Measurements from ENCODE around the gene SIN3A. TPM values are rescaled to one million over a fixed set of nuclear protein-coding genes. Genes with fewer than 3 reads are reported as not detected.
A peak's percentile ranks its signal among the peaks of the same experiment; 100 is the strongest.

Gene SIN3A
- total and polyA plus RNA-seq, 4 donors, result 7.6 to 67.9 (median 40.6) TPM

DNA sequence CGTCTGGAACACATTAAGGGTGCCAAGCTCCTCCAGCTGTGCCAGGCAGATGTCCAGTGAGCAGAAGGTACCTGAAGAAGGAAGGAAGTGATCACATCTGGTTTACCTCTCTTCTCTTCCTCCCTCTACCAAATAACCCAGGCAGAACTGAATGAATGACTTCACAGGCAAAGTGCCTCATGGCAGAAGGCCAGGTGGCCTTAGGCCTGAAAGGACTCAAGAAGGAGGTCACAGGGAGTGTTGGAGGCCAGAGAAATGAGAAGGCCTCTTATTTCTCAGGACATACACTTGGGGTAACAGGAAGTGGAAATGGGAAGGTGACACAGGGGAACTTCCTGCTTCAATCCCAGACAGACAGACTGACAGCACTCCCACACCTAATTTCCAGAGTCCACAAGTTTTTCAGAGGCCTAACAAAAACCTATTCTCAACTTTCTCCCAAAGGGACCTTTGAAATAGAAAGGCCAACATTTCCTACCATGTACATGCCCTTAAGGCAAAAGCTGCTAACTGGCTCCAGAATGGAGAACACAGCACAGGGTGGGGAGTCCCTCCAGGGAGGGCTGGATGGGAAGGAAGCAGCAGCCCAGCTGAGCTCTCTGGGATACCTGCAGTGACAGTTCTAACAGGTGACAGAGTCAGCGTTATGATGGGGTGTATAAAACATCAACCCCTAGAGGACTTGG is 17.6 kb upstream of the SIN3A start:
- H3K9me3 ChIP-seq (ENCODE audit: control insufficient read depth, low read length), result no peaks in the 10 kb centered on the region
- H3K27ac ChIP-seq (ENCODE audit: low read depth in 1 of 2, low read length in 2 of 2), result no peak overlapping the region
- H3K4me1 ChIP-seq (ENCODE audit: control insufficient read depth in 1 of 2, insufficient read depth in 2 of 2, low read length in 2 of 2), result no peaks in the 10 kb centered on the region
- H3K36me3 ChIP-seq (ENCODE audit: control insufficient read depth in 1 of 2, insufficient read depth in 2 of 2, low read length in 1 of 2), result peaks cover 10 to 14% of the 10 kb centered on the region in 2 donors
- WGBS, 2 donors, result 75 to 80% methylated on average over 2 of the region's 2 CpGs
- no peak overlapping the region for H3K4me3 ChIP-seq (ENCODE audit: low read length in 2 of 2)
- DNase-seq (no peak), ATAC-seq (ENCODE audit: low FRiP score) (no peak)
- no peaks in the 10 kb centered on the region for H3K27me3 ChIP-seq (ENCODE audit: control insufficient read depth in 1 of 2, insufficient read depth in 2 of 2, low read length in 1 of 2)
- intact Hi-C loops (cut with DNase I), result no loop called here

DNA sequence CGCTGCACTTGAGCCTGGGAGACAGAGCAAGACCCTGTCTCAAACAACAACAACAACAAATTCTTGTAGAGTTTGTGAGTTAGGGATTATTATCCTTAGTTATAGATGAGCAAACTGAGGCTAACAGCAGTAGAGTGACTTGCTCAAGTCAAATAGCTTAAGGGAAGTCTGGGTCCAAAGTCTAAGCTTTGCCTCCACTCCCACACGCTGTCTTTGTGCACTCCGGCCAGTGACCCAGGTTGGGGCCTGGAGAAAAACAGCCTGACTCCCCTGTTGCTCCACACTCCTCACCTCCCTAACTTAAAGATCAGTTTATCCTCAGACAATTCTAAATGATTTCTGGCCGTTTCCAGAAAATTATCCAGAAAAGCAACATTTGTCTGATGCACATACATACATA is 9.2 kb upstream of the SIN3A start:
- 85 to 96% methylated on average over 4 of the region's 4 CpGs for WGBS, 2 donors
- intact Hi-C loops (cut with DNase I), result no loop called here
- Histone ChIP-seq H3K36me3 (ENCODE audit: control insufficient read depth in 1 of 2, insufficient read depth in 2 of 2, low read length in 1 of 2) (no peaks in the 10 kb centered on the region), H3K4me1 (ENCODE audit: control insufficient read depth in 1 of 2, insufficient read depth in 2 of 2, low read length in 2 of 2) (peaks cover 0 to 4% of the 10 kb centered on the region in 2 donors), H3K9me3 (ENCODE audit: control insufficient read depth, low read length) (no peaks in the 10 kb centered on the region), H3K27ac (ENCODE audit: low read depth in 1 of 2, low read length in 2 of 2) (no peak overlapping the region), H3K4me3 (ENCODE audit: low read length in 2 of 2) (no peak overlapping the region), H3K27me3 (ENCODE audit: control insufficient read depth in 1 of 2, insufficient read depth in 2 of 2, low read length in 1 of 2) (no peaks in the 10 kb centered on the region)
- no peak for DNase-seq
- no peak for ATAC-seq (ENCODE audit: low FRiP score)

DNA sequence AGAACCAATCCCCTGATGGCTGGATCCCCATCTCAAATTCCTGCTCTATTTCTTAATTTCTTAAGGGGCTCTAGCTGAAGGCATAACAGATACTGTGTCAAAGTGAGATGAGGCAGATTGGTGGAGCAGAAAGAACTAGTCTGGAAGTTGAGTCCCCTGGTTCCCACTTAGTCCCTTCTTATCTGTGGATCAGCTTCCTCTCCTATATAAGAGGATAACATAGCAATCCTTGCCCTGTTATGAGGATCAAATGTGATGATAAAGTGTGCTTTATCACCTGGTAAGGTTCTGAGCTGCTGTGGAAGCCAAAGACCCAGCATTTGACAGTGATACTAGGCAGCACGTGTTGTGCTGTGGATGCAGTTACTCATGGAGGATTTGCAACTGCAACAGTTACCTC is 8.1 kb upstream of the SIN3A start:
- intact Hi-C loops (cut with DNase I), result no loop called here
- H3K4me3 ChIP-seq (ENCODE audit: low read length in 2 of 2), result no peak overlapping the region

DNA sequence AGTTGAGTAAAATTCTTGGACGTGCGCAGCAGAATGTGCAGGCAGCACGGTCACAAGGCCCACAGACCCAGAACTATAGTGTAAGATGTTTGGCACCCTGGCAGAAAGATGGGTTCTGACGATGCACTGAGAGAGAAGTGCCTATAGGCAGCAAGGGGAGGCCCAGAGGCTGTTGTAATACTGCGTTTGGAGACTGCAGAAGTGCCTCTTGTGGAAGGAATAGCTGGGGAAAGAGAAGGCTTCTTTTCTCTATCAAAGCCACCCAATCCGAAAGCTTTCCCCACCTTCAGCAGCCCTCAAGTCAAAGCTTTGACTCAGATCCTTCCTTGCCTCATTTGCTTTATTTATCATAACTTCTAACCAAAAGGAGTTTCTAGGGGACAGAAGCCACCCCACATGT is 5.2 kb upstream of the SIN3A start:
- no peak overlapping the region for H3K4me3 ChIP-seq (ENCODE audit: low read length in 2 of 2)
- peaks cover 0 to 4% of the 10 kb centered on the region in 2 donors for H3K4me1 ChIP-seq (ENCODE audit: control insufficient read depth in 1 of 2, insufficient read depth in 2 of 2, low read length in 2 of 2)
- H3K27me3 ChIP-seq (ENCODE audit: control insufficient read depth in 1 of 2, insufficient read depth in 2 of 2, low read length in 1 of 2), result no peaks in the 10 kb centered on the region
- H3K27ac ChIP-seq (ENCODE audit: low read depth in 1 of 2, low read length in 2 of 2), result peak overlapping the region in 1 of 2 donors; percentile 74
- WGBS, 2 donors, result 29 to 33% methylated on average over 6 of the region's 6 CpGs
- DNase-seq (no peak), ATAC-seq (ENCODE audit: low FRiP score) (no peak)
- no peaks in the 10 kb centered on the region for H3K36me3 ChIP-seq (ENCODE audit: control insufficient read depth in 1 of 2, insufficient read depth in 2 of 2, low read length in 1 of 2)
- intact Hi-C loops (cut with DNase I), result no loop called here
- no peaks in the 10 kb centered on the region for H3K9me3 ChIP-seq (ENCODE audit: control insufficient read depth, low read length)

More for the DNA sequence above, 8.1 kb upstream of the SIN3A start:
- no peaks in the 10 kb centered on the region for H3K9me3 ChIP-seq (ENCODE audit: control insufficient read depth, low read length)
- no peak overlapping the region for H3K27ac ChIP-seq (ENCODE audit: low read depth in 1 of 2, low read length in 2 of 2)
- H3K27me3 ChIP-seq (ENCODE audit: control insufficient read depth in 1 of 2, insufficient read depth in 2 of 2, low read length in 1 of 2), result no peaks in the 10 kb centered on the region
- peaks cover 0 to 4% of the 10 kb centered on the region in 2 donors for H3K4me1 ChIP-seq (ENCODE audit: control insufficient read depth in 1 of 2, insufficient read depth in 2 of 2, low read length in 2 of 2)
- ATAC-seq (ENCODE audit: low FRiP score) (no peak), DNase-seq (no peak)
- WGBS, 2 donors, result 74 to 85% methylated on average over 1 of the region's 1 CpG
- no peaks in the 10 kb centered on the region for H3K36me3 ChIP-seq (ENCODE audit: control insufficient read depth in 1 of 2, insufficient read depth in 2 of 2, low read length in 1 of 2)

DNA sequence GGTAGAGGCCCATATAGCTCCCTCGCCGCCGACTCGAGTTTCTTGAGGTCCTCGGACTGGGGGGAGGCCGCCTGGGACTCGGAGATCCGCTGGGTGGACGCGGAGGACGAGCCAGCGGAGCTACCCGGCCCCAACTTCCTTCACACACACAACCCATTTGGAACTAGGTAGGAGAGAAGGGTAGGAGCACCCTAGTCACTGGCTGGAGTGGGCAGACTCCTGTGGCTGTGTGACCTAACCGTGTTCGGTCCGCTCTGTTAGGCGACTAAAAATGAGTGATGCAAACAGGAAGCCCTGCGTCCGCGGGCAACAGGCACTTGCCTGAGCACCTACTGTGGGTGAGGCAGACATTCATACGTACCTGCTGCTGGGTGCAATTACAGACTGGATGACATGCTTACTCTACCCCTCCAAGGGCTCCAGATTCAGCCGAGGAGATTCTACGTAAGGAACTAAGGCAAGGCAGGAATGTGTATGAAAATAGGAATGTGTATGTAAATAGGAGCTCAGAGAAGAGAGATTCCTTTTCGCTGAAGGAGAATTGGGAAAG is 4.6 kb upstream of the SIN3A start:
- ATAC-seq (ENCODE audit: low FRiP score) (no peak), DNase-seq (peak in 1 of 2 donors; percentile 69)
- Histone ChIP-seq H3K4me3 (ENCODE audit: low read length in 2 of 2) (peak overlapping the region; percentile 27 to 45), H3K9me3 (ENCODE audit: control insufficient read depth, low read length) (no peaks in the 10 kb centered on the region), H3K36me3 (ENCODE audit: control insufficient read depth in 1 of 2, insufficient read depth in 2 of 2, low read length in 1 of 2) (no peaks in the 10 kb centered on the region), H3K27ac (ENCODE audit: low read depth in 1 of 2, low read length in 2 of 2) (peak overlapping the region; percentile 64 to 74), H3K4me1 (ENCODE audit: control insufficient read depth in 1 of 2, insufficient read depth in 2 of 2, low read length in 2 of 2) (peaks cover 0 to under 1% of the 10 kb centered on the region in 2 donors), H3K27me3 (ENCODE audit: control insufficient read depth in 1 of 2, insufficient read depth in 2 of 2, low read length in 1 of 2) (no peaks in the 10 kb centered on the region)
- intact Hi-C loops (cut with DNase I), result no loop called here
- WGBS, 2 donors, result 0% methylated on average over 24 of the region's 24 CpGs

DNA sequence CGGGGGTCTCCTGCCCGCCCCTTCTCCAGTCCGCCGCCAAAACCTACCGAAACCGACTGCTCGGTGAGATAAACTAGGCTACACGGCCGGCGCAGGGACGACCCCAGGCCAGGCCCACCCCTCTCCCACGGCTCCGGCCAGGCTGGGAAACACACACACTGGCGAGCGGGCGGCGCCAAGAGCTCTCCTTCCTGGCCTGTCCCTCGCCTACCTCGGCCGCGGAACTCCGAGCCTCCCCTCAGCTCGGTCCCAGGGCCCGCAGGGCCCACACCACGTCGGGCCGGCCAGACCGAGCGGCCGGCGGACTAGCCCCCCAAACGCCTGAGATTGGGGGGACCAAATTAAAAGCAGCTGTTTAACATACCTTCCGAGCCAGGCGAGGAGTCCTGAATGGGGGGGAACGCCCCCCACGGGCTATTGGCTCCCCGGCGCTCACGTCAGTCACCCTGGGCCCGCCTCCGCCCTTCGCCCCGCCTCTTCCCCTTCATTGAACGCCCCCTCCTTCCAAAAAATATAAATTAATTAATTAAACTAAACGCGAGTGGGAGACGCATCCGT is 4.0 kb upstream of the SIN3A start:
- Histone ChIP-seq H3K27me3 (ENCODE audit: control insufficient read depth in 1 of 2, insufficient read depth in 2 of 2, low read length in 1 of 2) (no peaks in the 10 kb centered on the region), H3K27ac (ENCODE audit: low read depth in 1 of 2, low read length in 2 of 2) (peak overlapping the region; percentile 64 to 98), H3K4me1 (ENCODE audit: control insufficient read depth in 1 of 2, insufficient read depth in 2 of 2, low read length in 2 of 2) (no peaks in the 10 kb centered on the region), H3K4me3 (ENCODE audit: low read length in 2 of 2) (peak overlapping the region; percentile 93 to 95), H3K36me3 (ENCODE audit: control insufficient read depth in 1 of 2, insufficient read depth in 2 of 2, low read length in 1 of 2) (no peaks in the 10 kb centered on the region), H3K9me3 (ENCODE audit: control insufficient read depth, low read length) (no peaks in the 10 kb centered on the region)
- intact Hi-C loops (cut with DNase I), result no loop called here
- ATAC-seq (ENCODE audit: low FRiP score) (peak; percentile 37), DNase-seq (peak; percentile 94 to 97)
- 0% methylated on average over 48 of the region's 48 CpGs for WGBS, 2 donors

DNA sequence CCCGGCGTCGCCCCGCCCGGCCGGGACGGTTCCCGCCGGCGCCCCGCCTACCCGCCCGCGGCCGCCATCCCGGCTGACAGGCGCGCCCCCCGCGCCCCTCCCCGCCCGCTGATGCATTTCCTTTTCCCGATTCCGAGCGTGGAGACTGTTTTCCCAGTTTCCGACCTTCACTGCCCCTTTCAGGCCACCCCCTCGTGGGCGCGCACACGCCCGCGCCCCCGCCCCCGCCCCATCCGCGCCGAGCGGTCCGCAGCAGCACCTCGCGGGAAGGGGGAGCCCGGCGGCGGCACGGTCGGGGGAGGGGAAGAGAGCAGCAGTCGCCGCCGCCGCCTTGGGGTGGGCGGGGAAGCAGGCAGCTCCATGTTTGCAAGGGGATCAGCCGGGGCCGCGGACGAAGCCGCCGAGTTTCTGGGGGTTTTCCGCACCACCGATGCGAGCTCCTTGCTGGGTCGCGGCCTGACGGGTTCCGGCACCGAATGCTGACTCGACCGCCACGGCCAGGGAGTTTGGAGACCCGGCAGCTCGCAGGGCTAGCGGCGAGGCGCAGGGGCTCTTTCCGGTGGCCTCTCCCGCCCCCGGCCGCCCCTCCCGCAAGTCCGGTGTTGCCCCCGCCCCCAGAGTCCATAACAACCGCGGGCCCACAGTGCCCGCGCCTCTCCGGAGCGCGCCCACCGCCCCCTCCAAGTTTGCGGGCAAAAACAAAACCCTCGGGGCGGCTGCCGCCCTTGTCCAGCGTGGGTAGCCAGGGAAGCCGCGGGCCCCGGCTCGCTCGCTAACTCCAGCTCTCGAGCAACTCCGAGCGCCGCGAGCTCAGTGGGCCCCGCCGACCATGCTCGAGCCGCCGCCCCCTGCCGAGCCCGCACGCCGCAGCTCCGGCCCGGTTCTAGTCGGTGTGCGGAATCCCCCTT is 3.2 kb upstream of the SIN3A start:
- Histone ChIP-seq H3K27me3 (ENCODE audit: control insufficient read depth in 1 of 2, insufficient read depth in 2 of 2, low read length in 1 of 2) (no peaks in the 10 kb centered on the region), H3K36me3 (ENCODE audit: control insufficient read depth in 1 of 2, insufficient read depth in 2 of 2, low read length in 1 of 2) (no peaks in the 10 kb centered on the region), H3K27ac (ENCODE audit: low read depth in 1 of 2, low read length in 2 of 2) (peak overlapping the region; percentile 16 to 98), H3K4me3 (ENCODE audit: low read length in 2 of 2) (peak overlapping the region; percentile 93 to 95), H3K9me3 (ENCODE audit: control insufficient read depth, low read length) (no peaks in the 10 kb centered on the region), H3K4me1 (ENCODE audit: control insufficient read depth in 1 of 2, insufficient read depth in 2 of 2, low read length in 2 of 2) (no peaks in the 10 kb centered on the region)
- WGBS, 2 donors, result 0 to 1% methylated on average over 46 to 116 of the region's 116 CpGs
- intact Hi-C loops (cut with DNase I), result loop anchor here in 1 of 2 donors (5.0 kb wide), 3 partner anchors 87 to 173 kb away; partner anchors contain the start of genes MAN2C1, PTPN9 and SNUPN
- peak; percentile 87 to 91 for DNase-seq
- no peak for ATAC-seq (ENCODE audit: low FRiP score)

DNA sequence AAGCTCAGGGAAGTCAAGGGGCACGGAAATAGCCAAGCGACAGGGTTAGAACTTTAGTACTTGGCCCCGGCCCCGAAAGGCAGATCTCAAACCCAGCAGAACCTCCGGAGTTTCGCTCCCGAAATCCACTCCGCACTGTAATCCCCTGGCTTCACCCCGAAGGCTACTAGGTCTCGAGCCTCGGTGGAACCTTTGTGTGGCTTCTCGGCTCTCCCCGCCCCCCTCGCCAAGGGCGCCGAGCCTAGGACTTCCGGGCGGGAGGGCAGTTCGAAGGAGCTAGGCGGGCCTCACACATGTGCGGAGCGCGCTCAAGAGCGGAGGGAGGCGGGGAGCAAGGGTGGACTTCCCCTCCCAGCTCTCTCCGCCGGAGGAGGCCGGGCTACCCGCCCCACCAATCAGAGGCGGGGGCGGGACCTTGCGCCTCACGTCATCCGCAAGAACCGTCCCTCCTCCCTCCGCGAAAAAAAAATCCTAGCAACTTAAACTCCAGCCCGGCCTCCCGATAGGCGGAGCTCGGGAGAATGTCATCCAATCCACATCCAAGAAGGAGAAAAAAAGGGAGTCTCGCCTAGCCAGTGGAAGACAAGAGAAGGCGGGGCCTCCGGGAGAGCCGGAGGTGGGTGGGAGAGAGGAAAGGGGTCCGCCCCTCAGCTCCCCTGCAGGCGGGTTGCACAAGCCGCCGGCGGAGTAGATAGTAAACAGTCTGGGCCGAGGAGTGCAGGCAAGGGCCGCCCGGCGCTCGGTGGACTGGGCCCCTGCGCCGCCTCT is 2.4 kb upstream of the SIN3A start:
- DNase-seq (peak; percentile 98 to 99), ATAC-seq (ENCODE audit: low FRiP score) (peak; percentile 84)
- intact Hi-C loops (cut with DNase I), result loop anchor here in 1 of 2 donors (5.0 kb wide), 3 partner anchors 87 to 173 kb away; partner anchors contain the start of genes MAN2C1, PTPN9 and SNUPN
- Histone ChIP-seq H3K9me3 (ENCODE audit: control insufficient read depth, low read length) (no peaks in the 10 kb centered on the region), H3K27me3 (ENCODE audit: control insufficient read depth in 1 of 2, insufficient read depth in 2 of 2, low read length in 1 of 2) (no peaks in the 10 kb centered on the region), H3K4me3 (ENCODE audit: low read length in 2 of 2) (peak overlapping the region; percentile 93 to 95), H3K36me3 (ENCODE audit: control insufficient read depth in 1 of 2, insufficient read depth in 2 of 2, low read length in 1 of 2) (no peaks in the 10 kb centered on the region), H3K27ac (ENCODE audit: low read depth in 1 of 2, low read length in 2 of 2) (peak overlapping the region; percentile 84 to 99), H3K4me1 (ENCODE audit: control insufficient read depth in 1 of 2, insufficient read depth in 2 of 2, low read length in 2 of 2) (no peaks in the 10 kb centered on the region)
- WGBS, 2 donors, result 0% methylated on average over 46 to 57 of the region's 57 CpGs

Data from aorta (tissue), 5 donors.